ENCODE measurements around the gene SLC35F3.

Gene SLC35F3

GRCh38 chr1:234040446-234041317 is 136.2 kb downstream of the SLC35F3 start:
- no peak for DNase-seq
- Mint-ChIP-seq H3K27ac (no peak overlapping the region), H3K4me3 (no peak overlapping the region), H3K9me3 (no peaks in the 10 kb centered on the region), H3K36me3 (ENCODE audit: insufficient read depth) (no peaks in the 10 kb centered on the region), H3K27me3 (peaks cover 14 to 17% of the 10 kb centered on the region in 2 donors), H3K4me1 (ENCODE audit: low read depth in 2 of 2) (no peaks in the 10 kb centered on the region)
- no peak for ATAC-seq (replicated peaks)

- Mint-ChIP-seq H3K9me3 (peaks cover 2 to 7% of the 10 kb centered on the region in 2 donors), H3K4me1 (ENCODE audit: low read depth in 2 of 2) (no peaks in the 10 kb centered on the region), H3K36me3 (ENCODE audit: insufficient read depth) (no peaks in the 10 kb centered on the region), H3K27me3 (peaks cover 0 to 12% of the 10 kb centered on the region in 2 donors), H3K27ac (no peak overlapping the region), H3K4me3 (no peak overlapping the region)
- no peak for ATAC-seq (replicated peaks)
- no peak for DNase-seq
Measured at GRCh38 chr1:234044079-234044478, 139.6 kb downstream of the SLC35F3 start.

GRCh38 chr1:234047123-234047522 is 142.6 kb downstream of the SLC35F3 start:
- no peak overlapping the region for H3K4me3 Mint-ChIP-seq
- no peaks in the 10 kb centered on the region for H3K4me1 Mint-ChIP-seq (ENCODE audit: low read depth in 2 of 2)
- peaks cover 8 to 12% of the 10 kb centered on the region in 2 donors for H3K27me3 Mint-ChIP-seq

GRCh38 chr1:234062166-234062565 is 157.7 kb downstream of the SLC35F3 start:
- Mint-ChIP-seq H3K27ac (no peak overlapping the region), H3K4me1 (ENCODE audit: low read depth in 2 of 2) (peaks cover 4% of the 10 kb centered on the region in 2 donors), H3K27me3 (peaks cover 5 to 35% of the 10 kb centered on the region in 2 donors), H3K4me3 (no peak overlapping the region), H3K9me3 (peaks cover 0 to 2% of the 10 kb centered on the region in 2 donors), H3K36me3 (ENCODE audit: insufficient read depth) (peaks cover 3% of the 10 kb centered on the region)
- DNase-seq (no peak), ATAC-seq (replicated peaks) (no peak)

More at GRCh38 chr1:234047123-234047522, 142.6 kb downstream of the SLC35F3 start:
- Mint-ChIP-seq H3K27ac (no peak overlapping the region), H3K36me3 (ENCODE audit: insufficient read depth) (no peaks in the 10 kb centered on the region), H3K9me3 (peaks cover 3 to 7% of the 10 kb centered on the region in 2 donors)
- no peak for DNase-seq
- ATAC-seq (replicated peaks): no peak

GRCh38 chr1:234065794-234066447 is 161.4 kb downstream of the SLC35F3 start:
- no peak overlapping the region for H3K27ac Mint-ChIP-seq
- peaks cover 4% of the 10 kb centered on the region in 2 donors for H3K4me1 Mint-ChIP-seq (ENCODE audit: low read depth in 2 of 2)
- peaks cover 9 to 26% of the 10 kb centered on the region in 2 donors for H3K27me3 Mint-ChIP-seq
- H3K4me3 Mint-ChIP-seq: no peak overlapping the region
- H3K9me3 Mint-ChIP-seq: peaks cover 0 to 2% of the 10 kb centered on the region in 2 donors
- DNase-seq (peak; percentile 55 to 62 (median 62)), ATAC-seq (replicated peaks) (no peak)
- H3K36me3 Mint-ChIP-seq (ENCODE audit: insufficient read depth): no peaks in the 10 kb centered on the region

DNA sequence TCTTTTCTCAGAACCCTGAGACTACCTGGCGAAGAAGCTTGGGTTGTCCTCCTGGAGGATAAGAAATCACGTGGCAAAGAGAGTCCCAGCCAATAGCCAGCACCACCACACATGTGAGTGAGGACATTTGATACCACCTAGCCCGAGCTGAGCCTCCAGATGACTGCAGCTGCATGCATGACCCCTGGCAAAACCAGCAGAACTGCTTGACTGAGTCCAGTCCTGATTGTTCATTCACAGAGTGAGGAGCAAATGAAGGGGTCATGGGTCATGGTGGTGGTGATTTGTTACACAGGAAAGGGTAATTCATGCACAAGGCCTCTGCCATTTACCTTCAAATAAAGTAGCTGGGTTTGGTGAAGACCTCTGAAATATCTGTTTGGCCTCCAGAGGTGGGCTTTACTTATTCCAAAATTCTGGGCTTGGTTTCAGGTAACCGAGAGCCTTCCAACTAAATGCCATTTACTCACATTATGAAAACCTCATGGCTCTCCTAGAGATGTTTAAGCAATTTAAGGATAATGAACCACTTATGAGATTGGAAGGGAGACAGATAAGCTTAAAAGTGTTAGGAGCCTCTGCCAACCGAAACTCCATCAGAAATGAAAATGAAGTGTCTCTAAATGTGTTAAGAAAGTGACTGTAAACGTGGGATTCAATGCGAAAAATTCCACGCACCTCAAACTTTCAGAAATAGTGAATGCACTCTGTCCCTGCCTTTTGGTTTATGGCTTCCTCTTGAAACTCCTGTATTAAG is 163.3 kb downstream of the SLC35F3 start:
- no peaks in the 10 kb centered on the region for H3K36me3 Mint-ChIP-seq (ENCODE audit: insufficient read depth)
- no peaks in the 10 kb centered on the region for H3K9me3 Mint-ChIP-seq
- H3K4me3 Mint-ChIP-seq: no peak overlapping the region
- ATAC-seq (replicated peaks) (no peak), DNase-seq (no peak)
- peaks cover 4% of the 10 kb centered on the region in 2 donors for H3K4me1 Mint-ChIP-seq (ENCODE audit: low read depth in 2 of 2)
- H3K27ac Mint-ChIP-seq: no peak overlapping the region
- peaks cover 14 to 26% of the 10 kb centered on the region in 2 donors for H3K27me3 Mint-ChIP-seq

- Mint-ChIP-seq H3K4me1 (ENCODE audit: low read depth in 2 of 2) (peaks cover 4% of the 10 kb centered on the region in 2 donors), H3K9me3 (no peaks in the 10 kb centered on the region), H3K4me3 (no peak overlapping the region), H3K27ac (no peak overlapping the region), H3K36me3 (ENCODE audit: insufficient read depth) (no peaks in the 10 kb centered on the region), H3K27me3 (peaks cover 23 to 27% of the 10 kb centered on the region in 2 donors)
- ATAC-seq (replicated peaks) (no peak), DNase-seq (no peak)
Measured at GRCh38 chr1:234069760-234070159, 165.3 kb downstream of the SLC35F3 start.

DNA sequence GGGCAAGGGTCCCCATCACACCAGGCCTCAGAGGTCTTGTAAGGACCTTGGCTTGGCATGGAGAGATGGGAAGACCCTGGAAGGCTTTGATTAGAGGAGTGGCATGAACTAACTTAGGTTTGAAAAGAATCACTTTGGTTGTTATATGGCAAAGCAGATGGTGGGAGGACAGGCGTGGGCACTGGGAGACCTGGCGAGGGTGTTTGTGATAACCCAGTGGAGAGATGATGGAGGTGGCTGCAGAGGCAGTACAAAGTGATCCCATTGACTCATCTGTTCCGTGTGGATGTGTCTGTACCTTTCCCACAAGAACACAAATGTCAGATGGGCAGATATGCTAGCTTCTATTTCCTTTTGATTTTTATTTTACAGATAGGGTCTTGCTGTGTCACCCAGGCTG is 168.3 kb downstream of the SLC35F3 start:
- Mint-ChIP-seq H3K4me1 (ENCODE audit: low read depth in 2 of 2) (no peaks in the 10 kb centered on the region), H3K27ac (no peak overlapping the region), H3K36me3 (ENCODE audit: insufficient read depth) (no peaks in the 10 kb centered on the region), H3K9me3 (no peaks in the 10 kb centered on the region), H3K27me3 (peaks cover 19 to 29% of the 10 kb centered on the region in 2 donors), H3K4me3 (no peak overlapping the region)
- no peak for DNase-seq
- no peak for ATAC-seq (replicated peaks)

DNA sequence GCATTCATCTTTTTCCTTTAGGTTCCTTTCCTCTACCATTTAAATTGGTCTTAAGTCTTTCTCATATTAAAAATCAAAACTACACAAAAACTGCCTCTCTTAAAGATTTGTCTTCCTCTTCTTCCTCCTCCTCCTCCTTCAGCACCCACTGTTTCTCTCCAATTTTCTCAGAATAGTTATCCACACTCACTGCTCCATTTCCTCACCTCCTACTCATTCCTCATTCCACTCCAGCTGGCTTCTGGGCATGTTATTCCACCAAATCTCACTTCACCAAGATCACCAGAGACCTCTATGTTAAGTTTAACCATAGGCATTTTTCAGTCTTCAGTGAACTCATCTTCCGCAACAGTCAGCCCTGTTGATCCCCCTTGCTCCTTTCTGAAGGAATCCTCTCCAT is 173.7 kb downstream of the SLC35F3 start:
- no peak overlapping the region for H3K4me3 Mint-ChIP-seq
- no peaks in the 10 kb centered on the region for H3K4me1 Mint-ChIP-seq (ENCODE audit: low read depth in 2 of 2)
- H3K9me3 Mint-ChIP-seq: no peaks in the 10 kb centered on the region
- H3K27me3 Mint-ChIP-seq: peaks cover 14 to 27% of the 10 kb centered on the region in 2 donors
- no peak for DNase-seq
- ATAC-seq (replicated peaks): no peak
- no peaks in the 10 kb centered on the region for H3K36me3 Mint-ChIP-seq (ENCODE audit: insufficient read depth)
- H3K27ac Mint-ChIP-seq: no peak overlapping the region

- Mint-ChIP-seq H3K36me3 (ENCODE audit: insufficient read depth) (no peaks in the 10 kb centered on the region), H3K4me1 (ENCODE audit: low read depth in 2 of 2) (no peaks in the 10 kb centered on the region), H3K9me3 (no peaks in the 10 kb centered on the region), H3K4me3 (no peak overlapping the region), H3K27me3 (peaks cover 13 to 15% of the 10 kb centered on the region in 2 donors), H3K27ac (no peak overlapping the region)
- ATAC-seq (replicated peaks) (no peak), DNase-seq (no peak)
Measured at GRCh38 chr1:234079896-234080295, 175.4 kb downstream of the SLC35F3 start.

GRCh38 chr1:234083460-234083859 is 179.0 kb downstream of the SLC35F3 start:
- Mint-ChIP-seq H3K4me1 (ENCODE audit: low read depth in 2 of 2) (no peaks in the 10 kb centered on the region), H3K27ac (no peak overlapping the region), H3K36me3 (ENCODE audit: insufficient read depth) (no peaks in the 10 kb centered on the region), H3K9me3 (no peaks in the 10 kb centered on the region), H3K4me3 (no peak overlapping the region), H3K27me3 (peaks cover 30 to 43% of the 10 kb centered on the region in 2 donors)
- ATAC-seq (replicated peaks) (no peak), DNase-seq (no peak)

GRCh38 chr1:234089396-234089795 is 184.9 kb downstream of the SLC35F3 start:
- H3K27ac Mint-ChIP-seq: no peak overlapping the region
- no peaks in the 10 kb centered on the region for H3K36me3 Mint-ChIP-seq (ENCODE audit: insufficient read depth)
- H3K9me3 Mint-ChIP-seq: no peaks in the 10 kb centered on the region
- H3K4me3 Mint-ChIP-seq: no peak overlapping the region
- no peaks in the 10 kb centered on the region for H3K4me1 Mint-ChIP-seq (ENCODE audit: low read depth in 2 of 2)
- no peak for ATAC-seq (replicated peaks)
- peaks cover 43 to 81% of the 10 kb centered on the region in 2 donors for H3K27me3 Mint-ChIP-seq
- DNase-seq: no peak

Data from effector memory CD8-positive, alpha-beta T cell (primary cell).